HG03060 (cell line): ENCODE data around the gene PGAM5.
"Not testable (repeated sequence)": the region's sequence is repeated elsewhere in the genome, so short reads cannot be mapped to it uniquely, and the experiment has no call there.

Experiments used
- ATAC-seq: cut with Tn5 transposase; IDR thresholded peaks from one replicate; pipeline ENCODE4 v1.9.1; 2021; ENCODE audit warnings: low read depth, moderate number of reproducible peaks; ENCODE audit not compliant: unreplicated experiment

Gene PGAM5

DNA sequence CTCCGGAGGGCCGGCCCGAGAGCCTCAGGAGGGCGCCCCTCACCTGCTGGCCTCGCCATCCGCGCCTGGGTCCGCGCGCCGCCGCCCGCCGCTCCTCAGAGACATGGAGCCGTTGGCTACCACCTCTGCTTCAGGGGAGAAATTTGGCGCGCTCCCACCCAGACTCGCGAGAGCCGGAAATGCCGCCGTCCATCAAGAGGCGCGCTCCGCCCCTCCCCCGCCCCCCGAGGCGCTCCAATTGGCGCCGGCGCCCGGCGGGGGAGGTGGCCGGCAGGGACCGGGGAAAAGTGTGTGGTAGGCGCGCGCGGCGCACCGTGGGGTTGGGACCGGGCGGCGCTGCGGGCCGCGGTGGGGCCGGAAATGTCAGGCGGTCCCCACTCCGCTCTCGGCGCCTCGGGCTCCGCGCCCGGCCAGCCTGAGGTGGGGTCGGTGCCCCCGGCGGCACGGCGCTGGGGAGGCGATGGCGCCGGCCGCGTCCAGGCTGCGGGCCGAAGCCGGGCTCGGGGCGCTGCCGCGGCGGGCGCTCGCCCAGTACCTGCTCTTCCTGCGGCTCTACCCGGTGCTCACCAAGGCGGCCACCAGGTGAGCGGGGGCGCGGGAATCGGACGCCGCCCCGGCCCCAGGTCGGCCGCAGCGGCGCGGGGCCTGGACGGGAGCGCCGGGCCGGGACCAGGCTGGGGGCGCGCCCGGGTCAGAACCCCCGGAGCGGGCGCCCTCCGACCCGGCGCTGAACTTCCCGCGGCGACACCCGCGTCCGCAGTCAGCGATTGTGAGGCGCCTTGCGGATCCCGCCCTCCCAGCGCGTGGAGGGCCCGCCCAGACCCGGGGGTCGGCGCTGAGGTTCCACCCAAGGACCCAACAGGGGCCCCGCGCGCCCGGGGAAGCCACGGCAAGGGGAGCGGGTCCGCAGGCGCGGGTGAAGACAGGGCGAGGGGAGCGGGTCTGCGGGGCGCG, 23.2 kb upstream of the PGAM5 start, which contains the start of the genes POLE and PXMP2:
Gene POLE, minus strand, starts transcription at position 132 of the 954 bp plus-strand sequence. Its CDS starts 27 bp downstream, at position 105.
Gene PXMP2, plus strand, starts transcription at position 377 of the 954 bp plus-strand sequence. Its CDS starts 84 bp downstream, at position 461.
- ATAC-seq, result peak; percentile 81

DNA sequence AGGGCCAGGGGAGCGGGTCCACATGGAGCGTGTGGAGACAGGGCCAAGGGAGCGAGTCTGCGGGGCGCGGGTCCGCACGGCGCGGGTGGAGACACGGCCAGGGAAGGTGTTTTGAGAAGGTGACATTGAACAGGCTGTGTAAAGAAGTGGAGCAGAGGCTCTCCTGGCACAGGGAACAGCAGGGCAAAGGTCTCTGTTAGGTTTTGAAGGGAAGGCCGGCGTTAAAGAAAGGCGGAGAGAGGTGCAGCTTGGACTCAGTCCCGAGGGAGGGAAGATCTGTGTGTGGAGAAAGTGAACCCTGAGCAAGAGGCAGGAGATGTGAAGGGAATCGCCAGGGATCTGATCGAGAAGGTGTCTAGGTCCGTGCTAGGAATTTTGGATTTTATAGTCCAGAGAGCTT, 21.4 kb upstream of the PGAM5 start:
- no peak for ATAC-seq

DNA sequence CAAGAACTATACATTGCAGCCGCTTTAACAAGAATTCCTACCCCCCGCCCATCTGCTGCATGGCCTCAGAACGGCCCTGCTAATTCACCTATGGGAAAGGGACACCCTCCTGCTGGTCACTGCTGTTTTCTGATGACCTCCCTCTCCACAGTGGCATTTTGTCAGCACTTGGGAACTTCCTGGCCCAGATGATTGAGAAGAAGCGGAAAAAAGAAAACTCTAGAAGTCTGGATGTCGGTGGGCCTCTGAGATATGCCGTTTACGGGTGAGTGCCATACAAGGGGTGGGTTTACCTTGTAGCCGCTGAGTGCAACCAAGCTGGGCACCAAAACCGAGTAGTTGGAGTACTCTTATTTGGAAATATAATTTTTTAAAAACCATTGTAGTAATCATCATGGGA, 20.5 kb upstream of the PGAM5 start:
- no peak for ATAC-seq

DNA sequence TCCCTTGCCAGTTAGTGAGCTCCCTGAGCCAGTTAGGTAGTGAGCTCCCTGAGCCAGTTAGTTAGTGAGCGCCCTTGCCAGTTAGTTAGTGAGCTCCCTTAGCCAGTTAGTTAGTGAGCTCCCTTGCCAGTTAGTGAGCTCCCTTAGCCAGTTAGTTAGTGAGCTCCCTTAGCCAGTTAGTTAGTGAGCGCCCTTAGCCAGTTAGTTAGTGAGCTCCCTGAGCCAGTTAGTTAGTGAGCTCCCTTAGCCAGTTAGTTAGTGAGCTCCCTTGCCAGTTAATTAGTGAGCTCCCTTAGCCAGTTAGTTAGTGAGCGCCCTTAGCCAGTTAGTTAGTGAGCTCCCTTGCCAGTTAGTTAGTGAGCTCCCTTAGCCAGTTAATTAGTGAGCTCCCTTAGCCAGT, 18.6 kb upstream of the PGAM5 start:
- ATAC-seq, result not testable (repeated sequence)

DNA sequence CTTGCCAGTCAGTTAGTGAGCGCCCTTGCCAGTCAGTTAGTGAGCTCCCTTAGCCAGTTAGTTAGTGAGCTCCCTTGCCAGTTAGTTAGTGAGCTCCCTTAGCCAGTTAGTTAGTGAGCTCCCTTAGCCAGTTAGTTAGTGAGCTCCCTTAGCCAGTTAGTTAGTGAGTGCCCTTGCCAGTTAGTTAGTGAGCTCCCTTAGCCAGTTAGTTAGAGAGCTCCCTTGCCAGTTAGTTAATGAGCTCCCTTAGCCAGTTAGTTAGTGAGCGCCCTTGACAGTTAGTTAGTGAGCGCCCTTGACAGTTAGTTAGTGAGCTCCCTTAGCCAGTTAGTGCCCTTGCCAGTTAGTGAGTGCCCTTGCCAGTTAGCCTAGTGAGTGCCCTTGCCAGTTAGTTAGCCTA, 15.8 kb upstream of the PGAM5 start:
- ATAC-seq, result not testable (repeated sequence)

DNA sequence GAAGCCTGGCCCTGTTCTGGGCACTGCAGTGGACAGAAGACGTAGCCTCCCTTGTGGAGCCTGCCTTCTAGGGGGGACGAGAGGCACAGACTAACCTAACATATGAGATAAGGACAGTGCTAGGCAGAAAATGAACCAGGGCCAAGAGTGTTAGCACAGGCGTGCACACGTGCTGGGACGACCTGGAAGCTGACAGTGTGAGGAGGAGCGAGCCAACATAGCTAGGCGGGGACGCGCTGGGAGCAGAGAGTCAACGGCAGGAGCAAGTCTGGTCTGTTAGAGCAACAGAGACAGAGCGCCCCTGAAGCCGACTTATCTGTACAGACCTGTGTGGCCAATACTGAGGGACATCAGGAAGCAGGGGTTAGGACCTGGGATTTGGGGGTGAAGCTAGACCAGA, 15.2 kb upstream of the PGAM5 start:
- ATAC-seq, result no peak

DNA sequence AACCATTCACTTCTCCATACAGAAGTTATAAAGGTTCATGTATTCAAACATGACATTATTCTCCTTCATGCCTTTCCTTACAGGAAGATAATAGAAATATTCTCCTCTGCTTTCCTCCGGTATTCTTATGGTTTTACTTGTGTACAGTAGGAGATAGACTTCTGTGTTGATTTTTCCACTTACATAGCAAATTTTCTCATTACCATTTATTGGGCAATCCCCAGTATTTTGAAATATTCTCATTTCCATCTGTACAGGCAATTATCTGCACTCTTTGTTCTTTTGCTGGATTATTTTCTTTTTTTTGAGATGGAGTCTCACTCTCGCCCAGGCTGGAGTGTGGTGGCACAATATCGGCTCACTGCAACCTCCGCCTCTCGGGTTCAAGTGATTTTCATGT, 12.3 kb upstream of the PGAM5 start:
- ATAC-seq, result no peak

DNA sequence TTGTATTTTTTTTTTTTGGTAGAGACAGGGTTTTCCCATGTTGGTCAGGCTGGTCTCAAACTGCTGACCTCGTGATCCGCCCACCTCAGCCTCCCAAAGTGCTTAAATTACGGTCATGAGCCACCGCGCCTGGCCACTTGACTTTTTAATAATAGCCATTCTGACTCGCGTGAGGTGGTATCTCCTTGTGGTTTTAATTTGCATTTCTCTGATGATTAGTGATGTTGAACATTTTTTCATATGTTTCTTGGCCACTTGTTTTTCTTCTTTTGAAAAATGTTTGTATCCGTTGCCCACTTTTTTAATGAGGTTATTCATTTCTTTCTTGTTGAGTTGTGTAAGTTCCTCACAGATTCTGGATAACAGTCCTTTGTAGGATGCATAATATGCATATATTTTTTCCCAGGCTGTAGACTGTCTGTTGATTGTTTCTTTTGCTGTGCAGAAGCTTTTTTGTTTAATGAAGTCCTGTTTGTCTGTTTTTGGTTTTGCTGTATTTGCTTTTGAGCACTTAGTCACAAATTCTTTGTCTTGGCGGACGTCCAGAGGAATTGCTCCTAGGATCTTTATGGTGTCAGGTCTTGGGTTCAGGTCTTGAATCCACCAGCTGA, 10.3 kb upstream of the PGAM5 start:
- peak; percentile 66 for ATAC-seq

DNA sequence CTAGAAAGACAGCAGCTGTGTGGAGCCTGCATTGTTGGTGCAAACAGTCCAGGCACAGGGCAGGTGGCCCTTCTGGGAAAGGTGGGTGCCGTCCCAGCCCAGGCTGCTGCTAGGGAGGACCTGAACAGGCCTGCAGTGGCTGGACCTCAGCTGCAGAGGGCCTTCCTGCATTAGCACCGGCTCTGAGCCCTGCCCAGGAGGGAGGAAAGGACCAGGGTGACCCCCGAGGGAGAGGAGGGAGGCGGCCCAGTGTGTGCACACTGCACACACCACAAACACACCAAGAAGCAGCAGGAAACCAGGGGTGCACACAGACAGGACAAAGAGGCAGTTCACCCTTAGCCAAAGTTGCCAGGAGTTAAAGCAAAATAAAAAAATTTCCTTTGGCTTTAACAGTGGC, 8.0 kb upstream of the PGAM5 start:
- ATAC-seq, result no peak

DNA sequence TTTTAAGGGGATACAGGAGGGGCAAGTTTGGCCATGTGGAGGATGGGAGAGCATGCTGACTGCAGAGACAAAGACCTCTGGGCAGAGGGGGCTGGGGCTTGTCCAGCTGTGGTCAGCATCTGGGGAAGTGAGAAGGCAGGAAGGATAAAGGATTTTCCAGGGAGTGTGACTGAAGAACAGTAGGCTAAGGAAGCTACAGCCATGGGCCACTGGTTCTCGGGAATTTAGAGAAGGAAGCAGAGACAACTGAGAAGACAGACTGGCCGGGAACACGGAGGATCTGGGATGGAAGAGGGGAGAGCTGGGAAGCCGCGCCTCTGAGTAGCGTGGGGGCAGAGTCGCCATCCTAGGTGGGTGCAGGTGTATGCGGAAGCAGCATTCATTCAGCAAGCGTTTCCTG, 7.0 kb upstream of the PGAM5 start:
- no peak for ATAC-seq

DNA sequence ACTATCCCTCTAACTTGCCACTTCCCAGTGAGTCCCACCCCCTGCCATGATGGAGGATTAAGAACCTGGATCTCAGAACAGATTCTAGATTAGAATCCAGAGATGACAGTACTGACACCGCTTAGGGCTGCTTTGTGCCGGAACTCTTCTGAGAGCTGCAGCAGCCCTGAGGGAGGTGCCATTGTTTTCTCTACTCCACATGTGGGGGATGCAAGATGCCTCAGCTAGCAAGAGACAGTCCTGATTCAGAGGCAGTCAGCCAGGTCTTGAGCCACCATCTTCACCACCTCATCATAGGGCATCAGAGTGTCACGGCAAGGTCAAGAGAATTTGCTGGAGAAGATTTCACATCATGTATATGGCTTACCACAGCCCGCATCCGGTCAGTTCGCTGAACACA, 3.4 kb upstream of the PGAM5 start:
- no peak for ATAC-seq

DNA sequence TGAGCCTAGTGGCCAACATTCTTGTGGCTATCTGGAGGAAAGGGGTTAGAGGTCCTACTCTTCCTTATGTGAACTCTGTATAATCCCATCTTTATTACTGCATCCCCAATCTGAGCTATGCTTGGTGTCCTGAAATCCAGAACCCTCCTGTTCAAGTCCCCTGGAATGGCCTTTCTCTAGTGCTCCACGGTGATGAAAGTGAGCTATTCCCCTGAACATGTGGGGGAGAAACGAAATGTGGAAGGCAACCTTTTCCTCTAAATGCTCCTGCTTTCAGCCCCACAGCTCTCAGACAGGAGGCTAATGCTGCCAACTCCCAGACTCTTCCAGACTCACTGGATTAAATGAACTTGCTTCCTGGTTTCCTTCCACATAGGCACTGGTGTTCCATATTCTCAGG, 2.5 kb upstream of the PGAM5 start:
- ATAC-seq, result no peak

DNA sequence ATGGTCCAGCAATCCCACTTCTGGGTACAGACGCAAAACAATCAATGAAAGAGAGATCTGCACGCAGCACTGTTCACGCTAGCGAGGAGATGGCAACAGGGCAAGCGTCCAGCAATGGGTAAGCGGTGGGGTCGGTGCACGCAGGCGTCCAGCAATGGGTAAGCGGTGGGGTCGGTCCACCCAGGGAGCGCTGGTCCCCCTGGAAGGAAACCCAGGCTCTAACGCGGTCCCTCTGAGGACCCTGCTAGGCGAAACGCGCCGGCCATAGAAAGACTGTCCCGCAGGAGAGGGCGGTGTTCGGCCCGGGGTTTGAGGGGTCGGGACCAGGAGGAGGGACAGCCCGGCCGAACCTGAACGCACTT, 618 bp upstream of the PGAM5 start:
- peak; percentile 14 for ATAC-seq

DNA sequence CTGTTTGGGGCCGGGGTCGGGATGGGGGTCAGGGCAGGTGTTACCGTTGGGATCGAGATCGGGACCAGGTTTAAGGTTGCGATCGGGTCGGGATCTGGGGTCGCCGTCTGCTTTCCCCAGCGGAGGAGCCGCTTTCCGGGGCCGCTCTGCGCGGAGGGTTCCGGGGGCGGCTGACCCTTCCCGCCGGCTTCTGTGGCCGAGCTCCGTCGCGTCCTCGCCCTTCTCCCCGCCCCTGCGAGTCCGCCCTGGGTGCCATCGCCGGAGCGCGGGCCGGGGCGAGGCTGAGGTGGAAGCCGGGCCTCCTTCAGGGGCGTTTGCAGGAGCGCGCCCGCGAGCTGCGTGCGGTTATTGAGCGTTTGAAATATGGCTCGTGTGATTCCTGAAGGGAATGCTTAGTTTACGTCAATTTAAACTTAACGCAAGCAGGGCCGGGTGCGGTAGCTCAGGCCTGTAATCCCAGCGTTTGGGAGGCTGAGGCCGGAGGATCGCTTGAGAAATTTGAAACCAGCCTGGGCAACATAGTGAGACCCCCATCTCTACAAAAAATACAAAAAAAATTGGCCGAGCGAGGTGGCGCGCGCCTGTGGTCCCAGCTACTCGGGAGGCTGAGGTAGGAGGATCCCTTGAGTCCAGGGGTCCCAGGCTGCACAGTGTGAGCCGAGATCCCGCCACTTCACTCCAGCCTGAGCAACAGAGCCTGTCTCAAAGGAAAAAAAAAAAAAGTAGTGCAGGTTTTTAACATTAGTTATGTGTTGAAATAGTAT, 620 bp downstream of the PGAM5 start:
- ATAC-seq, result peak; percentile 6

DNA sequence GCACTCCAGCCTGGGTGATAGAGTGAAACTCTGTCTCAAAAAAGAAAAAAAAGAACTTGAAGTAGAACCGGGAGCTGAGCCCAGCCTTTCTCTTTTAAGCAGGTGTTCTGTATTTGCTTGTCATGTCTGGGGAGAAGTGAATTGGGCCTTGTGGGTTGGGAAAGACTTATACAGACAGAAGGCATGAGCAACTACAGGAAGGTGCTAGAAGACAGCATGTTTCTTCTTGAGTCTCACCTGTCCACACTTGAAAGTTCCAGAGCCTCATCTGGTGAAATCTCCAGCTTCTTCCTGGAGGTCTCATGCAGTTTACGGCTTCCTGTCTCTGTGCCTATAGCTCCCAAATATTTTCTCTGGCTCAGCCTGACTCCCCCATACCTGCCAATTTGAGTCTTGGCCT, 2.5 kb downstream of the PGAM5 start:
- no peak for ATAC-seq

DNA sequence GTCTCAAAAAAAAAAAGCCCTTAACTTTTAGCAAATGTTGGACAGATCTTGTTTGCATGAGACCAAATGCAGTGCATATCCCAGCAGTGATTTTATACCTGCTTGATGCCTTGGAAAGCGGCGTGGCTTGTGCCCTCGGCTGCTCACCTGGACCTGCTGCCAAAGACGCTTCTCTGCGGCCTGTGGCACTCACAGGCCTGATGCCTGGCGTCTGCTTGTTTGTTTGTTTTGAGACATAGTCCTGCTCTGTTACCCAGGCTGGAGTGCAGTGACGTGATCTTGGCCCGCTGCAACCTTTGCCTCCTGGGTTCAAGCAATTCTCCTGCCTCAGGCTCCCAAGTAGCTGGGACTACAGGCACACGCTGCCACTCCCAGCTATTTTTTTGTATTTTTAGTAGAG, 5.2 kb downstream of the PGAM5 start:
- ATAC-seq, result no peak

DNA sequence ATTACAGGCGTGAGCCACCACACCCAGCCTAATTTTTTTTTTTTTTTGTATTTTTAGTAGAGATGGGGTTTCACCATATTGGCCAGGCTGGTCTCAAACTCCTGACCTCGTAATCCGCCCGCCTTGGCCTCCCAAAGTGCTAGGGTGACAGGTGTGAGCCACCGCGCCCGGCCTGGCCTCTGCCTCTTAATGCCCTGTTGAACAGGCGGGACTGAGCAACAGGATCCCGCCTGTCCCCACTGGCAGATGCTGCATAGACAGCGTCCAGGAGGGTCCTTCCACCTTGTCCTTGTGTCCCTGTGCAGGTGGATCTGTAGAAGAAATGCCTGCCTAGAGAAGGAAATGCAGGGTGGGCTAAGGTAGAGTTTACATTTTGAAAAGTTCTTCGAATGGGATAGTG, 5.7 kb downstream of the PGAM5 start:
- ATAC-seq, result no peak

DNA sequence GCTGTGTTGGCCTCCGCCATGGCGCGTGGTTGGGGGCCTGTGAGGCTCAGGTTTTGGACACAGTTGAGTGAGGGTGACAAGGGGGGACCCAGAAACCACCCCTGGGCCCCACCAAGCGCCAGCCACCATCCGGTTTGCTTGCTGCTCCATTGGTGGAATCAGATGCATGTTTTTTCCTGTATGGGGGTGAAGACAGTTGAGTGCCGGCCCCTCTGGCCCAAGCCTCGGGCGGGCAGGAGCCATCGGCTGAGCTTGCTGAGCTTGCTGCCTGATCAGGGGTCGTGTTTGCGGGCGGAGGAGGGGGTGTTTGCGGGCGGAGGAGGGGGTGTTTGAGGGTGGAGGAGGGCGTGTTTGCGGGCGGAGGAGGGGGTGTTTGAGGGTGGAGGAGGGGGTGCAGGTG, 6.4 kb downstream of the PGAM5 start:
- no peak for ATAC-seq

DNA sequence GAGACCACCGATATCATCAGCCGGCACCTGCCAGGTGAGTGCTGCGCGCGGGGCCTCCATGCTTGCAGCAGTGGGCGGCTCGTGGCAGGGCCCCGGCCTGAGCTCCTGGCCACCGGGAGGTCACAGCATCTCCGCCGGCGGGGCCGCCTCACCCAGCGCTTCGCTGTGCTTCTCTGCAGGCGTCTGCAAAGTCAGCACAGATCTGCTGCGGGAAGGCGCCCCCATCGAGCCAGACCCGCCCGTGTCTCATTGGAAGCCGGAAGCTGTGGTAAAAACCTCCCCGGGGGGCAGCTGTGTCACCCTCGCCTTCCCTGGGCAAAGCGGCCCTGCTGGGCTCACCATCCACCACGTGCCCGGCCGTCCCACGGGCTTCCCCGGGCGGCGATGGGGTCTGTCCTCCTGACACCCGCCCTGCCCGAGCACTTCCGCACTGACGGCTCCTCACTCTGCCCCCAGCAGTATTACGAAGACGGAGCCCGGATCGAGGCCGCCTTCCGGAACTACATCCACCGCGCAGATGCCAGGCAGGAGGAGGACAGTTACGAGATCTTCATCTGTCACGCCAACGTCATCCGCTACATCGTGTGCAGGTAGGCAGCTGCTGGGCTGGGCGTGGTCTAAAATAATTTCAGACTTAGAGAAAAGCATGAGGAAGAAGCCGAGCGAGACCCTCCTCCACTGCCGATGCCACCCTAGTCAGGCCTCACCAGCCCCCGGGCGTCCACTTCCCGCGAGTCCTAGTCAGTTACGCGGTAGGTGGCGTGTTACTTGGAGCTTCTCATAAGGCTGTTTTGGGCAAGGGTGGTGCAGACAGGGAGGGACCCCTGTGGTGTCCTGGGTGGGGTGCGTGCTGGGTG, 7.1 kb downstream of the PGAM5 start:
- ATAC-seq, result no peak

DNA sequence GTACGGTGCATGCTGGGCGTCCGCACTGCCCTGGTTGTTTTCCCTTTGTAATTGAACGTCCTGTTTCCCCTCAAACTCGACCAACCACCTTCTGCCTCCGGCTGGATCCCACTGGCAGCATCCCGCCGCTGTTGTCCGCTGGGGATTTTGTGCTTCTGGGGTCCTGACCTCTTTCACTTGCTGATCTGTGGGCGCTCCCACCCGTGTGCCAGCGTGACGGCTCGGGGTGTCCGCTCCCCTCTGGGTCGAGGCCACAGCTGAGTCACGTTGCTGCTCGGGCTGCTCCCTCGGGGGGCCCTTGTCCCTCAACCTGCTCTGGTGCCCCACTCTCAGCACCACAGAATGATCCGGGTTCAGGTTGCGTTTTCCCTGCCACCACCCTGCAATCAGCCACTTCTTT, 8.0 kb downstream of the PGAM5 start:
- ATAC-seq, result no peak
